HEK293 (cell line): ENCODE measurements around the gene SPATA1.

Experiments
- SETDB1 ChIP-seq: IDR thresholded peaks from one replicate; pipeline ENCODE4 v1.6.1; 2017; ENCODE audit warnings: mild to moderate bottlenecking, low read length, moderate library complexity, mixed read lengths; ENCODE audit not compliant: insufficient read length
- SP7 ChIP-seq: fragments of 450-650 bp; formaldehyde crosslinking; IDR thresholded peaks from 2 replicates; pipeline ENCODE4 v1.5.1; 2016; ENCODE audit warnings: missing biosample characterization, missing genetic modification characterization
- YY2 ChIP-seq: fragments of 450-650 bp; formaldehyde crosslinking; IDR thresholded peaks from 2 replicates; pipeline ENCODE4 v1.5.1; 2016; ENCODE audit warnings: missing biosample characterization, missing genetic modification characterization
- ZNF10 ChIP-seq: fragments of 450-650 bp; formaldehyde crosslinking; IDR thresholded peaks from 2 replicates; pipeline ENCODE4 v1.5.1; 2017; ENCODE audit warnings: missing biosample characterization, missing genetic modification characterization
- ZNF214 ChIP-seq: fragments of 450-650 bp; formaldehyde crosslinking; IDR thresholded peaks from 2 replicates; pipeline ENCODE4 v1.5.1; 2017; ENCODE audit warnings: missing biosample characterization, mild to moderate bottlenecking, missing genetic modification characterization, borderline replicate concordance
- ZNF426 ChIP-seq: fragments of 450-650 bp; formaldehyde crosslinking; IDR thresholded peaks from 2 replicates; pipeline ENCODE4 v1.5.1; 2017; ENCODE audit warnings: missing biosample characterization, missing genetic modification characterization, mild to moderate bottlenecking, inconsistent platforms, moderate library complexity
- ZNF501 ChIP-seq: fragments of 450-650 bp; formaldehyde crosslinking; IDR thresholded peaks from 2 replicates; pipeline ENCODE4 v1.5.1; 2016; ENCODE audit warnings: missing biosample characterization, missing genetic modification characterization
- ZNF548 ChIP-seq: fragments of 450-650 bp; formaldehyde crosslinking; IDR thresholded peaks from 2 replicates; pipeline ENCODE4 v1.5.1; 2016; ENCODE audit warnings: missing biosample characterization, missing genetic modification characterization
- ZNF561 ChIP-seq: fragments of 450-650 bp; IDR thresholded peaks from 2 replicates; pipeline ENCODE4 v1.5.1; 2018; ENCODE audit warnings: missing biosample characterization, missing genetic modification characterization, borderline replicate concordance
- ZNF571 ChIP-seq: fragments of 450-650 bp; formaldehyde crosslinking; IDR thresholded peaks from 2 replicates; pipeline ENCODE4 v1.5.0; 2017; ENCODE audit warnings: missing biosample characterization, missing genetic modification characterization
- ZNF707 ChIP-seq: fragments of 450-650 bp; formaldehyde crosslinking; IDR thresholded peaks from 2 replicates; pipeline ENCODE4 v1.5.1; 2016; ENCODE audit warnings: missing biosample characterization, missing genetic modification characterization
- ZNF768 ChIP-seq: fragments of 450-650 bp; formaldehyde crosslinking; IDR thresholded peaks from 2 replicates; pipeline ENCODE4 v1.5.1; 2018; ENCODE audit warnings: missing biosample characterization, mild to moderate bottlenecking, missing genetic modification characterization
- ZNF776 ChIP-seq: fragments of 450-650 bp; formaldehyde crosslinking; IDR thresholded peaks from 2 replicates; pipeline ENCODE4 v1.5.0; 2017; ENCODE audit warnings: missing biosample characterization, missing genetic modification characterization, borderline replicate concordance
- ZNF777 ChIP-seq: fragments of 450-650 bp; formaldehyde crosslinking; IDR thresholded peaks from 2 replicates; pipeline ENCODE4 v1.5.1; 2017; ENCODE audit warnings: missing biosample characterization, missing genetic modification characterization, borderline replicate concordance
- ZNF791 ChIP-seq: fragments of 450-650 bp; formaldehyde crosslinking; IDR thresholded peaks from 2 replicates; pipeline ENCODE4 v1.5.1; 2016; ENCODE audit warnings: missing biosample characterization, missing genetic modification characterization
- ZNF792 ChIP-seq: fragments of 450-650 bp; formaldehyde crosslinking; IDR thresholded peaks from 2 replicates; pipeline ENCODE4 v1.5.1; 2016; ENCODE audit warnings: missing biosample characterization, missing genetic modification characterization
- ZSCAN16 ChIP-seq: fragments of 450-650 bp; formaldehyde crosslinking; IDR thresholded peaks from 2 replicates; pipeline ENCODE4 v1.5.1; 2016; ENCODE audit warnings: missing biosample characterization, missing genetic modification characterization
- TF ChIP-seq, protein P1 (sequence below): fragments of 450-650 bp; formaldehyde crosslinking; IDR thresholded peaks from 2 replicates; pipeline ENCODE4; 2016; ENCODE audit warnings: missing biosample characterization, missing genetic modification characterization
- TF ChIP-seq, protein P2 (sequence below): fragments of 450-650 bp; formaldehyde crosslinking; conservative IDR thresholded peaks from 2 replicates; pipeline ENCODE4 v1.5.1; 2016; ENCODE audit warnings: low read depth, missing biosample characterization, missing genetic modification characterization
- TF ChIP-seq, protein P3 (sequence below): fragments of 450-650 bp; formaldehyde crosslinking; IDR thresholded peaks from 2 replicates; pipeline ENCODE4 v1.5.1; 2016; ENCODE audit warnings: missing biosample characterization, missing genetic modification characterization
- TF ChIP-seq, protein P4 (sequence below): fragments of 450-650 bp; formaldehyde crosslinking; IDR thresholded peaks from 2 replicates; pipeline ENCODE4 v1.5.1; 2016; ENCODE audit warnings: missing biosample characterization, missing genetic modification characterization
- TF ChIP-seq, protein P5 (sequence below): fragments of 450-650 bp; formaldehyde crosslinking; IDR thresholded peaks from 2 replicates; pipeline ENCODE4 v1.5.1; 2016; ENCODE audit warnings: missing biosample characterization, missing genetic modification characterization
- TF ChIP-seq, protein P6 (sequence below): fragments of 450-650 bp; formaldehyde crosslinking; IDR thresholded peaks from 2 replicates; pipeline ENCODE4 v1.5.1; 2017; ENCODE audit warnings: missing biosample characterization, missing genetic modification characterization
- TF ChIP-seq, protein P7 (sequence below): fragments of 450-650 bp; formaldehyde crosslinking; IDR thresholded peaks from 2 replicates; pipeline ENCODE4 v1.5.1; 2017; ENCODE audit warnings: missing biosample characterization, missing genetic modification characterization
- TF ChIP-seq, protein P8 (sequence below): fragments of 450-650 bp; formaldehyde crosslinking; IDR thresholded peaks from 2 replicates; pipeline ENCODE4 v1.5.1; 2017; ENCODE audit warnings: missing biosample characterization, missing genetic modification characterization

The SPATA1 gene

DNA sequence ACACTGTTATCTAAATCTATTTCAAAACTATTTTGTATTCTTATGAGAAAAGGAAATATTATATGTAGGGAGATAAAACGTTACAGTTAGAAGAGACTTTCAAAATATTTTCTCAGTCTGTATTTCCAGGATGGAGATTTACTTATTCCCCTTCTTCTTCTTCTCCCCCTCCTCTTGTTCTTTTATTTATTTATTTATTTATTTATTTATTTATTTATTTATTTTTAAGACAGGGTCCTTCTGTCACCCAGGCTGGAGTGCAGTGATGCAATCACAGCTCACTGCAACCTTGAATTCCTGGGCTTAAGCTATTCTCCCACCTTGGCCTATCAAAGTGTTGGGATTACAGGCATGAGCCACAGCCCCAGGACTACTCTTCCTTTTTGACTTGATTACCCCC, 30.0 kb upstream of the SPATA1 start (continued):
- TF ChIP-seq, protein P1, sequence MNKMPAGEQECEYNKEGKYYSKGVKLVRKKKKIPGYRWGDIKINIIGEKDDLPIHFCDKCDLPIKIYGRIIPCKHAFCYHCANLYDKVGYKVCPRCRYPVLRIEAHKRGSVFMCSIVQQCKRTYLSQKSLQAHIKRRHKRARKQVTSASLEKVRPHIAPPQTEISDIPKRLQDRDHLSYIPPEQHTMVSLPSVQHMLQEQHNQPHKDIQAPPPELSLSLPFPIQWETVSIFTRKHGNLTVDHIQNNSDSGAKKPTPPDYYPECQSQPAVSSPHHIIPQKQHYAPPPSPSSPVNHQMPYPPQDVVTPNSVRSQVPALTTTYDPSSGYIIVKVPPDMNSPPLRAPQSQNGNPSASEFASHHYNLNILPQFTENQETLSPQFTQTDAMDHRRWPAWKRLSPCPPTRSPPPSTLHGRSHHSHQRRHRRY (tag by site-specific recombination), result no peak
- TF ChIP-seq ZNF707 (no peak), SETDB1 (no peak), SP7 (tag by site-specific recombination) (no peak), ZNF548 (tag by site-specific recombination) (no peak), ZNF501 (no peak), ZNF791 (tag by site-specific recombination) (no peak), ZNF768 (no peak), ZNF792 (tag by site-specific recombination) (no peak), ZNF561 (tag by site-specific recombination) (no peak), YY2 (tag by site-specific recombination) (no peak), ZNF776 (tag by site-specific recombination) (no peak), ZNF777 (no peak), ZNF10 (tag by site-specific recombination) (no peak), ZNF214 (tag by site-specific recombination) (no peak), ZNF571 (tag by site-specific recombination) (no peak), ZNF426 (peak; percentile 94), ZSCAN16 (tag by site-specific recombination) (no peak)
- TF ChIP-seq, protein P2, sequence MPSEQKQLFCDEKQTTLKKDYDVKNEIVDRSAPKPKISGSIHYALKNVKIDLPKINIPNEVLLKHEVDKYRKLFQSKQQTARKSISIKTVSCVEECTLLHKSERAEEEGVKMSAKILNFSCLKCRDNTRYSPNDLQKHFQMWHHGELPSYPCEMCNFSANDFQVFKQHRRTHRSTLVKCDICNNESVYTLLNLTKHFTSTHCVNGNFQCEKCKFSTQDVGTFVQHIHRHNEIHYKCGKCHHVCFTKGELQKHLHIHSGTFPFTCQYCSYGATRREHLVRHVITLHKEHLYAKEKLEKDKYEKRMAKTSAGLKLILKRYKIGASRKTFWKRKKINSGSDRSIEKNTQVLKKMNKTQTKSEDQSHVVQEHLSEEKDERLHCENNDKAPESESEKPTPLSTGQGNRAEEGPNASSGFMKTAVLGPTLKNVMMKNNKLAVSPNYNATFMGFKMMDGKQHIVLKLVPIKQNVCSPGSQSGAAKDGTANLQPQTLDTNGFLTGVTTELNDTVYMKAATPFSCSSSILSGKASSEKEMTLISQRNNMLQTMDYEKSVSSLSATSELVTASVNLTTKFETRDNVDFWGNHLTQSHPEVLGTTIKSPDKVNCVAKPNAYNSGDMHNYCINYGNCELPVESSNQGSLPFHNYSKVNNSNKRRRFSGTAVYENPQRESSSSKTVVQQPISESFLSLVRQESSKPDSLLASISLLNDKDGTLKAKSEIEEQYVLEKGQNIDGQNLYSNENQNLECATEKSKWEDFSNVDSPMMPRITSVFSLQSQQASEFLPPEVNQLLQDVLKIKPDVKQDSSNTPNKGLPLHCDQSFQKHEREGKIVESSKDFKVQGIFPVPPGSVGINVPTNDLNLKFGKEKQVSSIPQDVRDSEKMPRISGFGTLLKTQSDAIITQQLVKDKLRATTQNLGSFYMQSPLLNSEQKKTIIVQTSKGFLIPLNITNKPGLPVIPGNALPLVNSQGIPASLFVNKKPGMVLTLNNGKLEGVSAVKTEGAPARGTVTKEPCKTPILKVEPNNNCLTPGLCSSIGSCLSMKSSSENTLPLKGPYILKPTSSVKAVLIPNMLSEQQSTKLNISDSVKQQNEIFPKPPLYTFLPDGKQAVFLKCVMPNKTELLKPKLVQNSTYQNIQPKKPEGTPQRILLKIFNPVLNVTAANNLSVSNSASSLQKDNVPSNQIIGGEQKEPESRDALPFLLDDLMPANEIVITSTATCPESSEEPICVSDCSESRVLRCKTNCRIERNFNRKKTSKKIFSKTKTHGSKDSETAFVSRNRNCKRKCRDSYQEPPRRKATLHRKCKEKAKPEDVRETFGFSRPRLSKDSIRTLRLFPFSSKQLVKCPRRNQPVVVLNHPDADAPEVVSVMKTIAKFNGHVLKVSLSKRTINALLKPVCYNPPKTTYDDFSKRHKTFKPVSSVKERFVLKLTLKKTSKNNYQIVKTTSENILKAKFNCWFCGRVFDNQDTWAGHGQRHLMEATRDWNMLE (tag by site-specific recombination), result peak; percentile 93
- TF ChIP-seq, protein P3, sequence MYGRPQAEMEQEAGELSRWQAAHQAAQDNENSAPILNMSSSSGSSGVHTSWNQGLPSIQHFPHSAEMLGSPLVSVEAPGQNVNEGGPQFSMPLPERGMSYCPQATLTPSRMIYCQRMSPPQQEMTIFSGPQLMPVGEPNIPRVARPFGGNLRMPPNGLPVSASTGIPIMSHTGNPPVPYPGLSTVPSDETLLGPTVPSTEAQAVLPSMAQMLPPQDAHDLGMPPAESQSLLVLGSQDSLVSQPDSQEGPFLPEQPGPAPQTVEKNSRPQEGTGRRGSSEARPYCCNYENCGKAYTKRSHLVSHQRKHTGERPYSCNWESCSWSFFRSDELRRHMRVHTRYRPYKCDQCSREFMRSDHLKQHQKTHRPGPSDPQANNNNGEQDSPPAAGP, result no peak
- TF ChIP-seq, protein P4, sequence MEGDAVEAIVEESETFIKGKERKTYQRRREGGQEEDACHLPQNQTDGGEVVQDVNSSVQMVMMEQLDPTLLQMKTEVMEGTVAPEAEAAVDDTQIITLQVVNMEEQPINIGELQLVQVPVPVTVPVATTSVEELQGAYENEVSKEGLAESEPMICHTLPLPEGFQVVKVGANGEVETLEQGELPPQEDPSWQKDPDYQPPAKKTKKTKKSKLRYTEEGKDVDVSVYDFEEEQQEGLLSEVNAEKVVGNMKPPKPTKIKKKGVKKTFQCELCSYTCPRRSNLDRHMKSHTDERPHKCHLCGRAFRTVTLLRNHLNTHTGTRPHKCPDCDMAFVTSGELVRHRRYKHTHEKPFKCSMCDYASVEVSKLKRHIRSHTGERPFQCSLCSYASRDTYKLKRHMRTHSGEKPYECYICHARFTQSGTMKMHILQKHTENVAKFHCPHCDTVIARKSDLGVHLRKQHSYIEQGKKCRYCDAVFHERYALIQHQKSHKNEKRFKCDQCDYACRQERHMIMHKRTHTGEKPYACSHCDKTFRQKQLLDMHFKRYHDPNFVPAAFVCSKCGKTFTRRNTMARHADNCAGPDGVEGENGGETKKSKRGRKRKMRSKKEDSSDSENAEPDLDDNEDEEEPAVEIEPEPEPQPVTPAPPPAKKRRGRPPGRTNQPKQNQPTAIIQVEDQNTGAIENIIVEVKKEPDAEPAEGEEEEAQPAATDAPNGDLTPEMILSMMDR (tag by site-specific recombination), result no peak
- TF ChIP-seq, protein P5, sequence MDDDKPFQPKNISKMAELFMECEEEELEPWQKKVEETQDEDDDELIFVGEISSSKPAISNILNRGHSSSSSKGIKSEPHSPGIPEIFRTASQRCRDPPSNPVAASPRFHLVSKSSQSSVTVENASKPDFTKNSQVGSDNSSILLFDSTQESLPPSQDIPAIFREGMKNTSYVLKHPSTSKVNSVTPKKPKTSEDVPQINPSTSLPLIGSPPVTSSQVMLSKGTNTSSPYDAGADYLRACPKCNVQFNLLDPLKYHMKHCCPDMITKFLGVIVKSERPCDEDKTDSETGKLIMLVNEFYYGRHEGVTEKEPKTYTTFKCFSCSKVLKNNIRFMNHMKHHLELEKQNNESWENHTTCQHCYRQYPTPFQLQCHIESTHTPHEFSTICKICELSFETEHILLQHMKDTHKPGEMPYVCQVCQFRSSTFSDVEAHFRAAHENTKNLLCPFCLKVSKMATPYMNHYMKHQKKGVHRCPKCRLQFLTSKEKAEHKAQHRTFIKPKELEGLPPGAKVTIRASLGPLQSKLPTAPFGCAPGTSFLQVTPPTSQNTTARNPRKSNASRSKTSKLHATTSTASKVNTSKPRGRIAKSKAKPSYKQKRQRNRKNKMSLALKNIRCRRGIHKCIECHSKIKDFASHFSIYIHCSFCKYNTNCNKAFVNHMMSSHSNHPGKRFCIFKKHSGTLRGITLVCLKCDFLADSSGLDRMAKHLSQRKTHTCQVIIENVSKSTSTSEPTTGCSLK, result no peak
- TF ChIP-seq, protein P6, sequence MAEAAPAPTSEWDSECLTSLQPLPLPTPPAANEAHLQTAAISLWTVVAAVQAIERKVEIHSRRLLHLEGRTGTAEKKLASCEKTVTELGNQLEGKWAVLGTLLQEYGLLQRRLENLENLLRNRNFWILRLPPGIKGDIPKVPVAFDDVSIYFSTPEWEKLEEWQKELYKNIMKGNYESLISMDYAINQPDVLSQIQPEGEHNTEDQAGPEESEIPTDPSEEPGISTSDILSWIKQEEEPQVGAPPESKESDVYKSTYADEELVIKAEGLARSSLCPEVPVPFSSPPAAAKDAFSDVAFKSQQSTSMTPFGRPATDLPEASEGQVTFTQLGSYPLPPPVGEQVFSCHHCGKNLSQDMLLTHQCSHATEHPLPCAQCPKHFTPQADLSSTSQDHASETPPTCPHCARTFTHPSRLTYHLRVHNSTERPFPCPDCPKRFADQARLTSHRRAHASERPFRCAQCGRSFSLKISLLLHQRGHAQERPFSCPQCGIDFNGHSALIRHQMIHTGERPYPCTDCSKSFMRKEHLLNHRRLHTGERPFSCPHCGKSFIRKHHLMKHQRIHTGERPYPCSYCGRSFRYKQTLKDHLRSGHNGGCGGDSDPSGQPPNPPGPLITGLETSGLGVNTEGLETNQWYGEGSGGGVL (tag by site-specific recombination), result no peak
- TF ChIP-seq, protein P7, sequence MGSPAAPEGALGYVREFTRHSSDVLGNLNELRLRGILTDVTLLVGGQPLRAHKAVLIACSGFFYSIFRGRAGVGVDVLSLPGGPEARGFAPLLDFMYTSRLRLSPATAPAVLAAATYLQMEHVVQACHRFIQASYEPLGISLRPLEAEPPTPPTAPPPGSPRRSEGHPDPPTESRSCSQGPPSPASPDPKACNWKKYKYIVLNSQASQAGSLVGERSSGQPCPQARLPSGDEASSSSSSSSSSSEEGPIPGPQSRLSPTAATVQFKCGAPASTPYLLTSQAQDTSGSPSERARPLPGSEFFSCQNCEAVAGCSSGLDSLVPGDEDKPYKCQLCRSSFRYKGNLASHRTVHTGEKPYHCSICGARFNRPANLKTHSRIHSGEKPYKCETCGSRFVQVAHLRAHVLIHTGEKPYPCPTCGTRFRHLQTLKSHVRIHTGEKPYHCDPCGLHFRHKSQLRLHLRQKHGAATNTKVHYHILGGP (tag by site-specific recombination), result no peak
- TF ChIP-seq, protein P8, sequence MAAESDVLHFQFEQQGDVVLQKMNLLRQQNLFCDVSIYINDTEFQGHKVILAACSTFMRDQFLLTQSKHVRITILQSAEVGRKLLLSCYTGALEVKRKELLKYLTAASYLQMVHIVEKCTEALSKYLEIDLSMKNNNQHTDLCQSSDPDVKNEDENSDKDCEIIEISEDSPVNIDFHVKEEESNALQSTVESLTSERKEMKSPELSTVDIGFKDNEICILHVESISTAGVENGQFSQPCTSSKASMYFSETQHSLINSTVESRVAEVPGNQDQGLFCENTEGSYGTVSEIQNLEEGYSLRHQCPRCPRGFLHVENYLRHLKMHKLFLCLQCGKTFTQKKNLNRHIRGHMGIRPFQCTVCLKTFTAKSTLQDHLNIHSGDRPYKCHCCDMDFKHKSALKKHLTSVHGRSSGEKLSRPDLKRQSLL (tag by site-specific recombination), result no peak
